Stimulated activated memory B cell treated with anti-CD40 and anti-IgM and Interleukin-4, amounts not matched to agents 10 μg/mL and 1 μg/mL and 100 μg/mL, for 72 hours (primary cell): ENCODE data around the gene IFT122.
"Not testable (repeated sequence)": the region's sequence is repeated elsewhere in the genome, so short reads cannot be mapped to it uniquely, and the experiment has no call there.

Experiments used
- ATAC-seq: fragments of 150-1000 bp; cut with Tn5 transposase; 2 replicates; pipeline ENCODE4 v1.10.0; 2021
- H3K27ac Mint-ChIP-seq: one replicate; pipeline ENCODE4 v1.8.0; 2022; ENCODE audit warnings: mild to moderate bottlenecking, mixed read lengths
- H3K27me3 Mint-ChIP-seq: one replicate; pipeline ENCODE4 v1.8.0; 2022; ENCODE audit warnings: mixed read lengths
- H3K36me3 Mint-ChIP-seq: one replicate; pipeline ENCODE4 v1.8.0; 2022; ENCODE audit warnings: mixed read lengths
- H3K4me1 Mint-ChIP-seq: one replicate; pipeline ENCODE4 v1.8.0; 2022; ENCODE audit warnings: mixed read lengths
- H3K4me3 Mint-ChIP-seq: one replicate; pipeline ENCODE4 v1.8.0; 2022; ENCODE audit warnings: mild to moderate bottlenecking, moderate library complexity, mixed read lengths
- H3K9me3 Mint-ChIP-seq: one replicate; pipeline ENCODE4 v1.8.0; 2022; ENCODE audit warnings: mixed read lengths

IFT122 gene

GRCh38 chr3:129503471-129504291 is 63.7 kb downstream of the IFT122 start:
- H3K27ac Mint-ChIP-seq, result no peak overlapping the region
- H3K4me3 Mint-ChIP-seq, result no peak overlapping the region
- H3K27me3 Mint-ChIP-seq, result no peaks in the 10 kb centered on the region
- no peak for ATAC-seq
- peaks cover 16% of the 10 kb centered on the region for H3K36me3 Mint-ChIP-seq
- no peaks in the 10 kb centered on the region for H3K9me3 Mint-ChIP-seq
- H3K4me1 Mint-ChIP-seq, result no peaks in the 10 kb centered on the region

- H3K4me3 Mint-ChIP-seq, result no peak overlapping the region
- no peaks in the 10 kb centered on the region for H3K4me1 Mint-ChIP-seq
- peaks cover 18% of the 10 kb centered on the region for H3K36me3 Mint-ChIP-seq
- ATAC-seq, result no peak
- no peaks in the 10 kb centered on the region for H3K9me3 Mint-ChIP-seq
- no peaks in the 10 kb centered on the region for H3K27me3 Mint-ChIP-seq
- no peak overlapping the region for H3K27ac Mint-ChIP-seq
Measured at GRCh38 chr3:129504471-129505100, 64.6 kb downstream of the IFT122 start.

GRCh38 chr3:129505341-129505740 is 65.3 kb downstream of the IFT122 start:
- no peaks in the 10 kb centered on the region for H3K27me3 Mint-ChIP-seq
- H3K27ac Mint-ChIP-seq, result no peak overlapping the region
- H3K4me3 Mint-ChIP-seq, result no peak overlapping the region
- H3K4me1 Mint-ChIP-seq, result no peaks in the 10 kb centered on the region
- H3K9me3 Mint-ChIP-seq, result no peaks in the 10 kb centered on the region
- H3K36me3 Mint-ChIP-seq, result peaks cover 16% of the 10 kb centered on the region
- ATAC-seq, result no peak

GRCh38 chr3:129506231-129506742 is 66.3 kb downstream of the IFT122 start:
- Mint-ChIP-seq H3K4me3 (no peak overlapping the region), H3K27ac (no peak overlapping the region), H3K4me1 (no peaks in the 10 kb centered on the region), H3K36me3 (peaks cover 12% of the 10 kb centered on the region), H3K9me3 (no peaks in the 10 kb centered on the region), H3K27me3 (no peaks in the 10 kb centered on the region)
- no peak for ATAC-seq

GRCh38 chr3:129507181-129507831 is 67.3 kb downstream of the IFT122 start:
- Mint-ChIP-seq H3K36me3 (peaks cover 14% of the 10 kb centered on the region), H3K27me3 (no peaks in the 10 kb centered on the region), H3K9me3 (no peaks in the 10 kb centered on the region), H3K4me1 (no peaks in the 10 kb centered on the region), H3K4me3 (no peak overlapping the region), H3K27ac (no peak overlapping the region)
- no peak for ATAC-seq

- Mint-ChIP-seq H3K9me3 (no peaks in the 10 kb centered on the region), H3K4me3 (no peak overlapping the region), H3K27me3 (no peaks in the 10 kb centered on the region), H3K36me3 (peaks cover 36% of the 10 kb centered on the region), H3K27ac (peak overlapping the region; percentile 45), H3K4me1 (no peaks in the 10 kb centered on the region)
- no peak for ATAC-seq
Measured at GRCh38 chr3:129512595-129512994, 72.6 kb downstream of the IFT122 start.

GRCh38 chr3:129513705-129514104 is 73.7 kb downstream of the IFT122 start:
- Mint-ChIP-seq H3K9me3 (no peaks in the 10 kb centered on the region), H3K27ac (no peak overlapping the region), H3K27me3 (no peaks in the 10 kb centered on the region), H3K36me3 (peaks cover 31% of the 10 kb centered on the region), H3K4me1 (no peaks in the 10 kb centered on the region), H3K4me3 (no peak overlapping the region)
- no peak for ATAC-seq

- peaks cover 34% of the 10 kb centered on the region for H3K36me3 Mint-ChIP-seq
Measured at GRCh38 chr3:129514110-129514509, 74.1 kb downstream of the IFT122 start.

GRCh38 chr3:129514563-129514962 is 74.5 kb downstream of the IFT122 start:
- H3K27ac Mint-ChIP-seq, result no peak overlapping the region
- H3K4me1 Mint-ChIP-seq, result no peaks in the 10 kb centered on the region
- H3K36me3 Mint-ChIP-seq, result peaks cover 36% of the 10 kb centered on the region
- no peaks in the 10 kb centered on the region for H3K27me3 Mint-ChIP-seq
- no peak for ATAC-seq
- H3K9me3 Mint-ChIP-seq, result no peaks in the 10 kb centered on the region
- no peak overlapping the region for H3K4me3 Mint-ChIP-seq

More at GRCh38 chr3:129514110-129514509, 74.1 kb downstream of the IFT122 start:
- no peaks in the 10 kb centered on the region for H3K27me3 Mint-ChIP-seq
- H3K9me3 Mint-ChIP-seq, result no peaks in the 10 kb centered on the region
- H3K4me1 Mint-ChIP-seq, result no peaks in the 10 kb centered on the region
- no peak overlapping the region for H3K4me3 Mint-ChIP-seq
- ATAC-seq, result no peak
- no peak overlapping the region for H3K27ac Mint-ChIP-seq

- not testable (repeated sequence) for H3K27me3 Mint-ChIP-seq, H3K4me3 Mint-ChIP-seq, H3K9me3 Mint-ChIP-seq, H3K27ac Mint-ChIP-seq, ATAC-seq, H3K4me1 Mint-ChIP-seq
- H3K36me3 Mint-ChIP-seq, result peaks cover 41% of the 10 kb centered on the region
Measured at GRCh38 chr3:129515108-129515820, 75.2 kb downstream of the IFT122 start.

- not testable (repeated sequence) for H3K4me3 Mint-ChIP-seq, ATAC-seq, H3K27ac Mint-ChIP-seq
Measured at GRCh38 chr3:129515821-129516432, 75.9 kb downstream of the IFT122 start.

GRCh38 chr3:129517516-129517915 is 77.5 kb downstream of the IFT122 start:
- no peak for ATAC-seq
- Mint-ChIP-seq H3K27ac (no peak overlapping the region), H3K36me3 (peaks cover 31% of the 10 kb centered on the region), H3K4me3 (no peak overlapping the region), H3K27me3 (no peaks in the 10 kb centered on the region), H3K9me3 (no peaks in the 10 kb centered on the region), H3K4me1 (no peaks in the 10 kb centered on the region)

More at GRCh38 chr3:129515821-129516432, 75.9 kb downstream of the IFT122 start:
- H3K27me3 Mint-ChIP-seq, H3K4me1 Mint-ChIP-seq, H3K9me3 Mint-ChIP-seq: not testable (repeated sequence)
- H3K36me3 Mint-ChIP-seq, result peaks cover 36% of the 10 kb centered on the region

GRCh38 chr3:129518038-129518561 is 78.1 kb downstream of the IFT122 start:
- H3K27ac Mint-ChIP-seq, result no peak overlapping the region
- no peak overlapping the region for H3K4me3 Mint-ChIP-seq
- peaks cover 27% of the 10 kb centered on the region for H3K36me3 Mint-ChIP-seq
- no peaks in the 10 kb centered on the region for H3K4me1 Mint-ChIP-seq
- no peak for ATAC-seq
- no peaks in the 10 kb centered on the region for H3K9me3 Mint-ChIP-seq
- H3K27me3 Mint-ChIP-seq, result no peaks in the 10 kb centered on the region

GRCh38 chr3:129518581-129518980 is 78.6 kb downstream of the IFT122 start:
- no peak overlapping the region for H3K4me3 Mint-ChIP-seq

More at GRCh38 chr3:129518581-129518980, 78.6 kb downstream of the IFT122 start:
- no peaks in the 10 kb centered on the region for H3K4me1 Mint-ChIP-seq
- no peaks in the 10 kb centered on the region for H3K27me3 Mint-ChIP-seq
- H3K36me3 Mint-ChIP-seq, result peaks cover 27% of the 10 kb centered on the region
- no peak overlapping the region for H3K27ac Mint-ChIP-seq
- no peaks in the 10 kb centered on the region for H3K9me3 Mint-ChIP-seq
- no peak for ATAC-seq
